Psoas muscle (tissue), 8 donors: ENCODE results near the gene TMEM63B. TPM values are rescaled to one million over a fixed set of nuclear protein-coding genes. Genes with fewer than 3 reads are reported as not detected.

Source experiments
- ATAC-seq, 4 donors: fragments of 200-7000 bp; cut with Tn5 transposase; one replicate each; pipeline ENCODE4 v1.9.1; 2020; ENCODE audit warnings: moderate library complexity in 3 of 4, mild to moderate bottlenecking in 2 of 4
- DNase-seq, 2 donors: peaks; one replicate each; pipeline ENCODE4 v3.0.0-alpha.2; 2020
- H3K27ac ChIP-seq: fragments of 200-600 bp; one replicate; pipeline ENCODE4 v1.8.0; 2022
- H3K27me3 ChIP-seq, 3 donors: fragments of 200-600 bp in 1 of 3; one replicate each; pipeline versions ENCODE4 v1.6.1 to v1.8.0; 2013 to 2022; ENCODE audit warnings: low read length in 2 of 3, mild to moderate bottlenecking in 2 of 3, moderate library complexity in 1 of 3; ENCODE audit not compliant: insufficient read depth in 3 of 3
- H3K36me3 ChIP-seq, 2 donors: fragments of 200-600 bp in 1 of 2; one replicate each; pipeline versions ENCODE4 v1.6.1 to v1.8.0; 2013 to 2022; ENCODE audit warnings: low read depth in 1 of 2, mild to moderate bottlenecking in 1 of 2, moderate library complexity in 1 of 2; ENCODE audit not compliant: insufficient read depth in 1 of 2
- H3K4me1 ChIP-seq: fragments of 200-600 bp; one replicate; pipeline ENCODE4 v1.8.0; 2022
- H3K4me3 ChIP-seq: fragments of 200-600 bp; one replicate; pipeline ENCODE4 v1.8.0; 2022; ENCODE audit warnings: mild to moderate bottlenecking
- H3K9me3 ChIP-seq: fragments of 200-600 bp; one replicate; pipeline ENCODE4 v1.8.0; 2022
- WGBS, 3 donors: extraction: QIAGEN DNeasy Blood & Tissue Kit; methylation state at CpG; one replicate each; pipeline versions ENCODE4 v1.1.6 to v1.1.7; 2013; 5-methylcytosine and 5-hydroxymethylcytosine counted together
- intact Hi-C, 2 donors: fragments of 100-400 bp; cut with DNase I; formaldehyde crosslinking; loops; one replicate each; pipeline versions ENCODE4 v1.11.0 to v1.14.2; 2022
- polyA plus RNA-seq, 3 donors: library from polyadenylated mRNA; stranded (reverse); fragments of 200-250 nt; gene quantifications; one replicate each; pipeline ENCODE4 v1.2.3, GENCODE V29; 2013
- total RNA-seq, 4 donors: library from RNA; stranded (reverse); fragmentation: NEBNext Ultra II Directional in 2 of 4; extraction: Animal tissue kit (Norgen Biotek cat#: 25700) in 2 of 4; gene quantifications; one replicate each; pipeline versions ENCODE4 v1.2.1 to v1.2.4, GENCODE V29; 2021 to 2023
- TF ChIP-seq, protein P1 (sequence below): fragments of 200-600 bp; IDR thresholded peaks from one replicate; pipeline ENCODE4 v1.8.0; 2022; ENCODE audit warnings: antibody characterized with exemption
- donor health status: healthy with polysubstance abuse.
- donor health status: DM: no; HTN: no; CAD: no; lungs with moderate emphysema.
- donor health status: Bipolar disorder and iron deficiency.
- donor health status: healthy.
- donor health status: DM: yes; HTN: yes; CAD: no.
- donor health status: DM: no; HTN: no; CAD: no.
- donor health status: DM: no; HTN: no; CAD: no.
- donor health status: DM: yes; HTN: yes; CAD: no.

The TMEM63B gene
- total and polyA plus RNA-seq, 7 donors = 23.5 to 121 (median 38.4) TPM

GRCh38 chr6:44084231-44085014, 42.9 kb upstream of the TMEM63B start:
- 33 to 48% (median 37%) methylated on average over 13 of the region's 13 CpGs for WGBS, 3 donors
- TF ChIP-seq, protein P1, sequence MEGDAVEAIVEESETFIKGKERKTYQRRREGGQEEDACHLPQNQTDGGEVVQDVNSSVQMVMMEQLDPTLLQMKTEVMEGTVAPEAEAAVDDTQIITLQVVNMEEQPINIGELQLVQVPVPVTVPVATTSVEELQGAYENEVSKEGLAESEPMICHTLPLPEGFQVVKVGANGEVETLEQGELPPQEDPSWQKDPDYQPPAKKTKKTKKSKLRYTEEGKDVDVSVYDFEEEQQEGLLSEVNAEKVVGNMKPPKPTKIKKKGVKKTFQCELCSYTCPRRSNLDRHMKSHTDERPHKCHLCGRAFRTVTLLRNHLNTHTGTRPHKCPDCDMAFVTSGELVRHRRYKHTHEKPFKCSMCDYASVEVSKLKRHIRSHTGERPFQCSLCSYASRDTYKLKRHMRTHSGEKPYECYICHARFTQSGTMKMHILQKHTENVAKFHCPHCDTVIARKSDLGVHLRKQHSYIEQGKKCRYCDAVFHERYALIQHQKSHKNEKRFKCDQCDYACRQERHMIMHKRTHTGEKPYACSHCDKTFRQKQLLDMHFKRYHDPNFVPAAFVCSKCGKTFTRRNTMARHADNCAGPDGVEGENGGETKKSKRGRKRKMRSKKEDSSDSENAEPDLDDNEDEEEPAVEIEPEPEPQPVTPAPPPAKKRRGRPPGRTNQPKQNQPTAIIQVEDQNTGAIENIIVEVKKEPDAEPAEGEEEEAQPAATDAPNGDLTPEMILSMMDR = no peak
- intact Hi-C loops = no loop called here
- DNase-seq = peak; percentile 63 to 80
- H3K27me3 ChIP-seq = no peaks in the 10 kb centered on the region
- H3K9me3 ChIP-seq = no peaks in the 10 kb centered on the region
- peak overlapping the region; percentile 89 for H3K27ac ChIP-seq
- ATAC-seq = peak; percentile 85 to 90 (median 87)
- no peak overlapping the region for H3K4me3 ChIP-seq
- H3K36me3 ChIP-seq = peaks cover 0 to 4% of the 10 kb centered on the region in 2 donors
- H3K4me1 ChIP-seq = peaks cover 25% of the 10 kb centered on the region

DNA sequence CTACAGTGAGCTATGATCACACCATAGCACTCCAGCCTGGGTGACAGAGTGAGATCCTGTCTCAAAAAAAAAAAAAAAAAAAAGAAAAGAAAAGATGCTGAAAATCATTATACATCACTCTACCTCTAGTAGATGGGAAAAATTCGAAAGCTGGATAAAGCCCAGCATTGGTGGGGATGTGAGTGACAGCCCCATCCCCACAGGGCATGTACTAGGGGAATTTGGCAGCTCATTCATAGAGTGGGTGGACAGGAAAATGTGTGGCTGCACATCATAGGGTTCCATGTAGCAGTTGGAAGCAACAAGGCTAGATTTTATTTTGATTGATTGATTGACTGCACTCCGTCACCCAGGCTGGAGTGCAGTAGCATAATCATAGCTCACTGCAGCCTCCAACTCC, 42.1 kb upstream of the TMEM63B start:
- peaks cover 25% of the 10 kb centered on the region for H3K4me1 ChIP-seq
- no peaks in the 10 kb centered on the region for H3K9me3 ChIP-seq
- peak overlapping the region; percentile 89 for H3K27ac ChIP-seq
- H3K36me3 ChIP-seq = peaks cover 0 to 6% of the 10 kb centered on the region in 2 donors
- TF ChIP-seq, protein P1 = no peak
- intact Hi-C loops = no loop called here
- DNase-seq (no peak), ATAC-seq (no peak)
- no peaks in the 10 kb centered on the region for H3K27me3 ChIP-seq
- no peak overlapping the region for H3K4me3 ChIP-seq
- 82 to 92% (median 85%) methylated on average over 2 of the region's 2 CpGs for WGBS, 3 donors

DNA sequence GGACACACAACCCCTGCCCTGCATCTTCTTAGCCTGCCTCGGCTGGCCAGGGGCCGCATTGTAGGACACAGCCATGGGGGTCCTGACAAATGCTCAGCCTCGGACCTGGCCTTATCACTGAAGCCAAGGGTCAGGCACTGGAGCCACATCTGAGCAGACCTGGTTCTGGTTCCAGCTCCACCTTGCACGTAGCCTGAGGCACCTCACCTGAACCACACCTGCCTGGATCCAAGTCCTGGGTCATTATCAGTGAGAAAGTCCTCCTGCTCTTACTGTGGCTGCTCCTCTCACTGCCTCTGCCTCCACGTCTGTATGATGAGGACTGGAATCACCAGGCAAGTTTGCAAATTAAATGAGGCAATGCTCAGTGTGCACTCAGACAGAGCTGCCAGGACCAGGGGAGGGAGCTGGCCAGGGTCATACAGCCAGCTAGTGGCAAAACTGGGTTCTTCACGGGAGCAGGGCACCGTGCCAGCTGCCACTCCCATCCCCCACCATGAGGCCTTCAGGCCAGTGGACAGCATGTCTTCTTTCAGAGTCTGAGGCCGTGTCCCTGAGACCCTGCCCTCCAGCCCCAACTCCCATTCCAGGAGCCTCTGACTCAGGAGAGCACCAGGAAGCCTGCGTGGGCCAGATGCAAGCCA, 40.3 kb upstream of the TMEM63B start:
- Histone ChIP-seq H3K4me1 (peaks cover 25% of the 10 kb centered on the region), H3K36me3 (peaks cover 0 to 6% of the 10 kb centered on the region in 2 donors), H3K4me3 (no peak overlapping the region), H3K27me3 (no peaks in the 10 kb centered on the region), H3K9me3 (no peaks in the 10 kb centered on the region), H3K27ac (peak overlapping the region; percentile 71)
- DNase-seq = peak; percentile 72 to 88
- peak; percentile 37 to 63 (median 48) for ATAC-seq
- WGBS, 3 donors = 49 to 60% (median 53%) methylated on average over 9 of the region's 9 CpGs
- intact Hi-C loops = no loop called here
- TF ChIP-seq, protein P1 = no peak

DNA sequence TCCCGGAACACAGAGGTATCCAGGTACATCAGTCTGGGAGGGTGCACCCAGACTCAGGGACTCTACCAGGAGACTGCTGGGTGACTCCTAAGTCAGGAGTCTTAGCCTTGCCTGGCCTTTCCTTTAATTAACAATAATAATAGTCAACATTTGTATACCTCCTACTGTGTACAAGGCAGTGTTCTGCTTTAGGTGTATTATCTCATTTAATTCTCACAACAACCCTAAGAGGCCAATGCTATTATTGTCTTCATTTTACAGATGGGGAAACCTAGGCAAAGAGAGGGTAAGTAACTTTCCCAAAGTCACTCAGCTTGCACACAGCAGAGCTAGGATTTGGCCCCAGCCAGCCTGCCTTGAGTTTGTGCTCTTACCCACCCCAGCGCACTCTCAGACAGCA, 39.7 kb upstream of the TMEM63B start:
- intact Hi-C loops = no loop called here
- Histone ChIP-seq H3K9me3 (no peaks in the 10 kb centered on the region), H3K4me3 (no peak overlapping the region), H3K4me1 (peaks cover 25% of the 10 kb centered on the region), H3K36me3 (peaks cover 0 to 6% of the 10 kb centered on the region in 2 donors), H3K27me3 (no peaks in the 10 kb centered on the region), H3K27ac (peak overlapping the region; percentile 71)
- 94 to 97% (median 96%) methylated on average over 2 of the region's 2 CpGs for whole genome bisulfite sequencing, 3 donors
- ATAC-seq = no peak
- DNase-seq = peak in 1 of 2 donors; percentile 42
- TF ChIP-seq, protein P1 = no peak
